H1 (cell line): ENCODE measurements around the gene CPO. TPM values are rescaled to one million over a fixed set of nuclear protein-coding genes. Genes with fewer than 3 reads are reported as not detected.

Experiments
- CTCF ChIA-PET: fragments of 300-600 bp; sonication (Branson Sonifier 250); formaldehyde crosslinking; loops from one replicate; lab custom pipeline; 2021; ENCODE audit not compliant: partially characterized antibody; lab: Charles Lee
- POLR2A ChIA-PET: fragments of 300-600 bp; sonication (Branson Sonifier 250); formaldehyde crosslinking; loops from one replicate; lab custom pipeline; 2021; ENCODE audit warnings: inconsistent platforms; ENCODE audit not compliant: partially characterized antibody; lab: Charles Lee
- DNase-seq, 2 experiments: peaks; one replicate each; pipeline versions ENCODE4 v3.0.0 to v3.0.0-alpha.2; 2010 to 2022; ENCODE audit warnings: low spot score in 2 of 2, low read depth in 1 of 2, mixed read lengths in 1 of 2
- FAIRE-seq: peaks from 2 replicates; lab custom pipeline; 2011; peaks lifted over from hg19 to GRCh38; lab: Jason Lieb, UNC
- H2AFZ ChIP-seq: 2 replicates; pipeline ENCODE4 v1.8.1; 2012; ENCODE audit warnings: low read length, inconsistent platforms
- H2AK5ac ChIP-seq: 2 replicates; pipeline ENCODE4 v1.6.1; 2013; ENCODE audit warnings: low read depth, low read length
- H2BK120ac ChIP-seq: replicated peaks from 2 replicates; pipeline ENCODE3; 2013; ENCODE audit warnings: low read depth, low read length, inconsistent platforms
- H2BK12ac ChIP-seq: 2 replicates; pipeline ENCODE4 v1.6.1; 2013; ENCODE audit warnings: low read depth, low read length
- H2BK15ac ChIP-seq: 2 replicates; pipeline ENCODE4 v1.6.1; 2013; ENCODE audit warnings: low read length
- H2BK20ac ChIP-seq: 2 replicates; pipeline ENCODE4 v1.6.1; 2013; ENCODE audit warnings: low read length
- H2BK5ac ChIP-seq: 2 replicates; pipeline ENCODE4 v1.6.1; 2013; ENCODE audit warnings: low read depth, low read length
- H3K14ac ChIP-seq: 2 replicates; pipeline ENCODE4 v1.6.1; 2013; ENCODE audit warnings: inconsistent platforms; ENCODE audit not compliant: insufficient read length
- H3K18ac ChIP-seq: 2 replicates; pipeline ENCODE4 v1.6.1; 2013; ENCODE audit warnings: low read length; ENCODE audit errors: extremely low read depth
- H3K23ac ChIP-seq: 2 replicates; pipeline ENCODE4 v1.6.1; 2013; ENCODE audit warnings: inconsistent platforms; ENCODE audit not compliant: insufficient read length
- H3K23me2 ChIP-seq: 2 replicates; pipeline ENCODE4 v1.6.1; 2013; ENCODE audit warnings: low read depth, low read length
- H3K27ac ChIP-seq: 2 replicates; pipeline ENCODE4 v1.6.1; 2011; ENCODE audit warnings: low read depth, low read length, inconsistent platforms
- H3K27me3 ChIP-seq, 4 experiments: replicated peaks in 1 of 4; 1 replicate in 1 of 4; 2 replicates in 3 of 4; pipeline versions ENCODE4 v1.6.1 to v1.8.1; 2011 to 2013; ENCODE audit warnings: low read length in 3 of 4, mild to moderate bottlenecking in 3 of 4, inconsistent platforms in 2 of 4, mixed read lengths in 2 of 4, moderate library complexity in 1 of 4; ENCODE audit not compliant: control insufficient read depth in 3 of 4, insufficient read depth in 3 of 4; ENCODE audit errors: extremely low read depth in 1 of 4
- H3K36me3 ChIP-seq, 4 experiments: 2 replicates each; pipeline versions ENCODE4 v1.6.1 to v1.8.1; 2011 to 2013; ENCODE audit warnings: mild to moderate bottlenecking in 4 of 4, low read length in 3 of 4, moderate library complexity in 2 of 4, control low read depth in 1 of 4, inconsistent platforms in 1 of 4; ENCODE audit not compliant: insufficient read depth in 4 of 4, control insufficient read depth in 2 of 4
- H3K4ac ChIP-seq: replicated peaks from 2 replicates; pipeline ENCODE3; 2013; ENCODE audit warnings: low read length, low read depth, mixed read lengths, inconsistent platforms; ENCODE audit not compliant: insufficient read length
- H3K4me1 ChIP-seq, 4 experiments: replicated peaks in 1 of 4; 1 replicate in 1 of 4; 2 replicates in 3 of 4; pipeline versions ENCODE4 v1.6.1 to v1.8.1; 2011 to 2013; ENCODE audit warnings: low read length in 3 of 4, inconsistent platforms in 2 of 4, mixed read lengths in 1 of 4; ENCODE audit not compliant: insufficient read depth in 4 of 4, control insufficient read depth in 3 of 4
- H3K4me2 ChIP-seq, 2 experiments: 2 replicates each; pipeline versions ENCODE4 v1.6.1 to v1.8.1; 2011 to 2013; ENCODE audit warnings: low read depth in 2 of 2, low read length in 2 of 2, control low read depth in 1 of 2, inconsistent platforms in 1 of 2, mild to moderate bottlenecking in 1 of 2; ENCODE audit not compliant: insufficient read depth in 1 of 2
- H3K4me3 ChIP-seq, 4 experiments: fragments of 200-600, 300-600 bp in 1 of 4; sonication (generic), shearing (Covaris generic), sonication (Bioruptor Twin) in 1 of 4; 2 replicates each; pipeline versions ENCODE4 v1.5.1 to v1.8.1; 2011 to 2016; ENCODE audit warnings: low read length in 4 of 4, low read depth in 3 of 4, control low read depth in 2 of 4, inconsistent platforms in 2 of 4, mild to moderate bottlenecking in 2 of 4, mixed read lengths in 1 of 4, moderate library complexity in 1 of 4; ENCODE audit not compliant: insufficient read depth in 2 of 4; ENCODE audit errors: extremely low read depth in 1 of 4
- H3K56ac ChIP-seq: replicated peaks from 2 replicates; pipeline ENCODE3; 2013; ENCODE audit warnings: low read depth, mild to moderate bottlenecking, mixed read lengths, low read length, inconsistent platforms; ENCODE audit not compliant: insufficient read length
- H3K79me1 ChIP-seq: 2 replicates; pipeline ENCODE4 v1.6.1; 2013; ENCODE audit warnings: low read depth, low read length, control low read depth
- H3K79me2 ChIP-seq, 2 experiments: 2 replicates each; pipeline versions ENCODE4 v1.6.1 to v1.8.1; 2012 to 2013; ENCODE audit warnings: low read length in 2 of 2, mild to moderate bottlenecking in 2 of 2, inconsistent platforms in 1 of 2; ENCODE audit not compliant: insufficient read depth in 2 of 2, control insufficient read depth in 1 of 2
- H3K9ac ChIP-seq, 4 experiments: replicated peaks in 1 of 4; 1 replicate in 1 of 4; 2 replicates in 3 of 4; pipeline versions ENCODE4 v1.6.1 to v1.8.1; 2011 to 2013; ENCODE audit warnings: low read depth in 3 of 4, low read length in 3 of 4, control low read depth in 2 of 4, mild to moderate bottlenecking in 2 of 4, moderate library complexity in 2 of 4, inconsistent platforms in 1 of 4; ENCODE audit errors: extremely low read depth in 1 of 4
- H3K9me3 ChIP-seq, 2 experiments: 2 replicates each; pipeline versions ENCODE4 v1.6.1 to v1.8.1; 2012 to 2013; ENCODE audit warnings: mild to moderate bottlenecking in 2 of 2, moderate library complexity in 2 of 2, control low read depth in 1 of 2, inconsistent platforms in 1 of 2, low read depth in 1 of 2, low read length in 1 of 2, mixed read lengths in 1 of 2; ENCODE audit not compliant: insufficient read depth in 2 of 2
- H4K20me1 ChIP-seq, 2 experiments: replicated peaks in 1 of 2; 2 replicates each; pipeline versions ENCODE3 to v1.8.1; 2011 to 2013; ENCODE audit warnings: inconsistent platforms in 2 of 2, low read length in 2 of 2, mild to moderate bottlenecking in 1 of 2; ENCODE audit not compliant: insufficient read depth in 2 of 2, control insufficient read depth in 1 of 2
- H4K5ac ChIP-seq: 2 replicates; pipeline ENCODE4 v1.6.1; 2013; ENCODE audit warnings: low read length, low read depth, mixed read lengths, inconsistent platforms; ENCODE audit not compliant: insufficient read length
- H4K8ac ChIP-seq: 2 replicates; pipeline ENCODE4 v1.8.0; 2013; ENCODE audit warnings: mild to moderate bottlenecking, moderate library complexity, low read length, inconsistent platforms; ENCODE audit not compliant: insufficient read depth; ENCODE audit errors: extremely low read depth
- H4K91ac ChIP-seq: replicated peaks from 2 replicates; pipeline ENCODE3; 2013; ENCODE audit warnings: low read length, mixed read lengths, inconsistent platforms; ENCODE audit not compliant: insufficient read length
- ASH2L ChIP-seq: fragments of 200-600, 300-600 bp; sonication (generic); IDR thresholded peaks from one replicate; pipeline ENCODE4 v1.7.1; 2017; ENCODE audit warnings: low read length
- CBX8 ChIP-seq: fragments of 300-800, 300-1000 bp; sonication (generic); IDR thresholded peaks from 2 replicates; pipeline ENCODE4 v1.7.1; 2016; ENCODE audit warnings: low read depth, low read length, borderline replicate concordance
- CEBPB ChIP-seq: IDR thresholded peaks from 2 replicates; pipeline ENCODE4 v1.6.1; 2012; ENCODE audit warnings: low read depth, low read length
- CTBP2 ChIP-seq: IDR thresholded peaks from 2 replicates; pipeline ENCODE4 v1.7.0; 2011; ENCODE audit warnings: borderline replicate concordance, mild to moderate bottlenecking, moderate library complexity, mixed read lengths, low read length; ENCODE audit not compliant: insufficient read depth, insufficient read length
- EP300 ChIP-seq, 2 experiments: IDR thresholded peaks; 1 replicate in 1 of 2; 2 replicates in 1 of 2; pipeline ENCODE4 v1.6.1; 2011 to 2012; ENCODE audit warnings: low read depth in 2 of 2, low read length in 2 of 2, mild to moderate bottlenecking in 2 of 2, borderline replicate concordance in 1 of 2, inconsistent platforms in 1 of 2, moderate library complexity in 1 of 2
- FOSL1 ChIP-seq: IDR thresholded peaks from 2 replicates; pipeline ENCODE4 v1.6.1; 2011; ENCODE audit warnings: mild to moderate bottlenecking, low read depth, low read length, moderate library complexity; ENCODE audit not compliant: insufficient read depth
- KDM4A ChIP-seq: IDR thresholded peaks from one replicate; pipeline ENCODE4 v1.7.1; 2012; ENCODE audit warnings: low read depth, mild to moderate bottlenecking, moderate library complexity, low read length, inconsistent platforms; ENCODE audit not compliant: severe bottlenecking
- PHF8 ChIP-seq: fragments of 200-600 bp; sonication (generic); conservative IDR thresholded peaks from 2 replicates; pipeline ENCODE4 v1.7.1; 2012; ENCODE audit warnings: low read depth, mild to moderate bottlenecking, inconsistent platforms, low read length, moderate library complexity
- POLR2AphosphoS5 ChIP-seq: IDR thresholded peaks from 2 replicates; pipeline ENCODE4 v1.6.1; 2011; ENCODE audit warnings: low read depth, low read length
- SIX5 ChIP-seq: IDR thresholded peaks from 2 replicates; pipeline ENCODE4 v1.6.1; 2011; ENCODE audit warnings: mild to moderate bottlenecking, low read depth, low read length
- SP2 ChIP-seq: IDR thresholded peaks from 2 replicates; pipeline ENCODE4 v1.6.1; 2012; ENCODE audit warnings: mild to moderate bottlenecking, low read length, inconsistent platforms
- SUZ12 ChIP-seq: fragments of 200-600 bp; sonication (generic); IDR thresholded peaks from 2 replicates; pipeline ENCODE4 v1.6.1; 2012; ENCODE audit warnings: mild to moderate bottlenecking, inconsistent platforms, low read length, moderate library complexity, mixed read lengths
- TCF12 ChIP-seq: IDR thresholded peaks from 2 replicates; pipeline ENCODE4 v1.6.1; 2011; ENCODE audit warnings: low read depth, mild to moderate bottlenecking, low read length
- WGBS, 2 experiments: shearing (Covaris generic) in 1 of 2; methylation state at CpG; one replicate each; pipeline versions ENCODE4 v1.1.6 to v1.1.7; 2013 to 2015; ENCODE audit warnings: low lambda C conversion rate in 2 of 2, mixed read lengths in 2 of 2, inconsistent platforms in 1 of 2, low coverage in 1 of 2, missing lambda C conversion rate in 1 of 2; ENCODE audit not compliant: insufficient replicate concordance in 2 of 2, insufficient coverage in 1 of 2, insufficient read length in 1 of 2; ENCODE audit errors: extremely low coverage in 1 of 2, missing lambda C conversion rate in 1 of 2; 5-methylcytosine and 5-hydroxymethylcytosine counted together
- polyA plus RNA-seq, 7 experiments: library from polyadenylated mRNA; depleted of rRNA in 3 of 7; stranded (reverse) in 5 of 7; unstranded in 2 of 7; fragments of >200 nt in 5 of 7; fragments of 200-250 nt in 2 of 7; gene quantifications; 1 replicate in 5 of 7; 2 replicates in 1 of 7; 4 replicates in 1 of 7; pipeline versions ENCODE4 v1.2.1 to v1.2.3, GENCODE V29; 2011 to 2013; ENCODE audit warnings: missing spikeins in 2 of 7, mixed read lengths in 2 of 7
- total RNA-seq: library from RNA; stranded (reverse); fragmentation: NEBNext Ultra II Directional; extraction: Animal tissue kit (Norgen Biotek cat#: 25700); gene quantifications from 2 replicates; pipeline ENCODE4 v1.2.1, GENCODE V29; 2021
- TF ChIP-seq, protein P1 (sequence below): IDR thresholded peaks from 2 replicates; pipeline ENCODE4 v1.6.1; 2011; ENCODE audit warnings: low read length, improper control_type of control experiment

The CPO gene
- total and polyA plus RNA-seq, 2 of the 8 experiments (the other 6 are each of a cell fraction or from before 2014, with no cell fraction given), result 1.3 TPM

DNA sequence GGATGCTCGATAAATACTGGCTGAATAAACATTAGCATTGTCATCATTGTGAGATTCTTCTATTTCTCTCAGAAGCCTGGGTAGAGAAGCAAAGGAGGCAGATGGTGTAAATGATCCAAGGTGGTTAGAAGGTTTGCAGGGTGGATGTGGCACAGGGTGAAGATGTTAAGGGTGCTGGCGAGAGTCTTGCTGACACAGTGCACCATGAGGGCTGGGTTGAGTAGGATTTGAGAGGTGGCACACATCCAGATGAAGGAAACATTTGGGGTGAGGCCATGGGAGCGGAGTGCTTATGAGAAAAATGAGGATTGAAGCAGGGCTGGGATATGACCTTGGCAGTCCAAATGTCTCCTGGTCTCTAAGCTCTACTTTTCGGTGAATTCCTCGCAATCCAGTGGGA is 17.8 kb upstream of the CPO start:
- Histone ChIP-seq H2BK20ac (no peak overlapping the region), H3K27ac (no peak overlapping the region), H3K79me2 (no peaks in the 10 kb centered on the region), H4K20me1 (no peaks in the 10 kb centered on the region), H2BK120ac (no peak overlapping the region), H3K9me3 (no peaks in the 10 kb centered on the region), H3K23me2 (no peaks in the 10 kb centered on the region), H3K18ac (no peak overlapping the region), H3K14ac (no peak overlapping the region), H4K8ac (no peak overlapping the region), H3K4me3 (no peak overlapping the region), H2BK5ac (no peak overlapping the region), H3K23ac (no peak overlapping the region), H2AK5ac (no peak overlapping the region), H3K56ac (no peak overlapping the region), H4K5ac (no peak overlapping the region), H3K4me2 (no peak overlapping the region), H2AFZ (no peak overlapping the region), H3K4me1 (peaks cover 0 to 5% (median 3%) of the 10 kb centered on the region in 4 experiments; a peak in 3 of 7 replicates), H2BK15ac (no peak overlapping the region), H3K79me1 (no peaks in the 10 kb centered on the region), H4K91ac (no peak overlapping the region), H3K36me3 (no peaks in the 10 kb centered on the region), H3K4ac (no peak overlapping the region), H3K9ac (no peak overlapping the region), H3K27me3 (no peaks in the 10 kb centered on the region), H2BK12ac (no peak overlapping the region)
- 96% methylated on average over 5 of the region's 5 CpGs; no CpG with 5 or more reads in 1 of the 2 experiments for WGBS, 2 experiments
- FAIRE-seq, result no peak
- DNase-seq, result no peak
- ChIA-PET CTCF (no interaction called here), POLR2A (no interaction called here)
- no peak for TF ChIP-seq FOSL1
- TF ChIP-seq SUZ12, result no peak
- TF ChIP-seq SP2, result no peak
- TF ChIP-seq EP300 (IDR thresholded peaks at IDR 0.05; ENCODE audit: borderline replicate concordance in 1 of 2, low read depth in 2 of 2, low read length in 2 of 2), result no peak
- TF ChIP-seq PHF8, result no peak
- TF ChIP-seq ASH2L, result no peak
- no peak for TF ChIP-seq SIX5
- TF ChIP-seq CEBPB, result no peak
- no peak for TF ChIP-seq CBX8
- no peak for TF ChIP-seq POLR2AphosphoS5
- TF ChIP-seq, protein P1, sequence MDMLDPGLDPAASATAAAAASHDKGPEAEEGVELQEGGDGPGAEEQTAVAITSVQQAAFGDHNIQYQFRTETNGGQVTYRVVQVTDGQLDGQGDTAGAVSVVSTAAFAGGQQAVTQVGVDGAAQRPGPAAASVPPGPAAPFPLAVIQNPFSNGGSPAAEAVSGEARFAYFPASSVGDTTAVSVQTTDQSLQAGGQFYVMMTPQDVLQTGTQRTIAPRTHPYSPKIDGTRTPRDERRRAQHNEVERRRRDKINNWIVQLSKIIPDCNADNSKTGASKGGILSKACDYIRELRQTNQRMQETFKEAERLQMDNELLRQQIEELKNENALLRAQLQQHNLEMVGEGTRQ, result no peak
- TF ChIP-seq CTBP2, result no peak
- TF ChIP-seq KDM4A, result no peak
- no peak for TF ChIP-seq TCF12
